GM23338 (cell line): ENCODE results near the gene TMPRSS9. TPM values are rescaled to one million over a fixed set of nuclear protein-coding genes. Genes with fewer than 3 reads are reported as not detected.
A peak's percentile ranks its signal among the peaks of the same experiment; 100 is the strongest.

Source experiments
- ATAC-seq: fragments of 200-7000 bp; cut with Tn5 transposase; 3 replicates; pipeline ENCODE4 v1.9.1; 2020
- DNase-seq: peaks from one replicate; pipeline ENCODE4 v3.0.0-alpha.2; 2015; ENCODE audit warnings: low spot score
- H2AFZ ChIP-seq: fragments of 200-600 bp; sonication (generic); 2 replicates; pipeline ENCODE4 v1.8.0; 2016; ENCODE audit warnings: antibody characterized with exemption, mild to moderate bottlenecking, moderate library complexity
- H3F3A ChIP-seq: fragments of 200-600 bp; sonication (generic); replicated peaks from 2 replicates; pipeline ENCODE4 v1.8.0; 2017; ENCODE audit warnings: antibody characterized with exemption, mixed run types, low read depth
- H3K27ac ChIP-seq: fragments of 200-600 bp; sonication (generic); 2 replicates; pipeline ENCODE4 v1.6.1; 2016; ENCODE audit warnings: low read depth
- H3K27me3 ChIP-seq: fragments of 200-600 bp; sonication (generic); 2 replicates; pipeline ENCODE4 v1.8.0; 2016; ENCODE audit warnings: mild to moderate bottlenecking, mixed run types, moderate library complexity; ENCODE audit not compliant: insufficient read depth
- H3K36me3 ChIP-seq: fragments of 200-600 bp; sonication (generic); 2 replicates; pipeline ENCODE4 v1.8.0; 2016; ENCODE audit warnings: mild to moderate bottlenecking; ENCODE audit not compliant: insufficient read depth
- H3K4me1 ChIP-seq: fragments of 200-600 bp; sonication (generic); 2 replicates; pipeline ENCODE4 v1.8.0; 2016; ENCODE audit warnings: mild to moderate bottlenecking, moderate library complexity; ENCODE audit not compliant: insufficient read depth
- H3K4me2 ChIP-seq: fragments of 200-600 bp; sonication (generic); 2 replicates; pipeline ENCODE4 v1.7.1; 2017; ENCODE audit warnings: mixed run types
- H3K4me3 ChIP-seq: fragments of 200-600 bp; sonication (generic); 2 replicates; pipeline ENCODE4 v1.6.1; 2016; ENCODE audit warnings: mixed run types
- H3K79me2 ChIP-seq: fragments of 200-600 bp; sonication (generic); replicated peaks from 2 replicates; pipeline ENCODE4 v1.8.0; 2017; ENCODE audit warnings: mild to moderate bottlenecking; ENCODE audit not compliant: insufficient read depth
- H3K9me2 ChIP-seq: fragments of 200-600 bp; sonication (generic); 2 replicates; pipeline ENCODE4 v1.8.0; 2017; ENCODE audit not compliant: insufficient read depth
- H4K20me1 ChIP-seq: fragments of 200-600 bp; sonication (generic); replicated peaks from 2 replicates; pipeline ENCODE4 v1.8.0; 2017; ENCODE audit warnings: mild to moderate bottlenecking; ENCODE audit not compliant: insufficient read depth
- H3K27ac Mint-ChIP-seq: 2 replicates; pipeline ENCODE4 v1.8.0; 2020; ENCODE audit warnings: inconsistent platforms, mild to moderate bottlenecking, moderate library complexity, mixed read lengths
- H3K27me3 Mint-ChIP-seq: 3 replicates; pipeline ENCODE4 v1.8.0; 2022; ENCODE audit warnings: low read depth, mild to moderate bottlenecking, moderate library complexity, mixed read lengths, inconsistent platforms; ENCODE audit not compliant: insufficient read depth, poor library complexity
- H3K36me3 Mint-ChIP-seq: 3 replicates; pipeline ENCODE4 v1.8.0; 2021; ENCODE audit warnings: low read depth, mild to moderate bottlenecking, inconsistent platforms, moderate library complexity, mixed read lengths
- H3K4me1 Mint-ChIP-seq: 3 replicates; pipeline ENCODE4 v1.8.0; 2020; ENCODE audit warnings: mild to moderate bottlenecking, inconsistent platforms, mixed read lengths
- H3K4me3 Mint-ChIP-seq: 3 replicates; pipeline ENCODE4 v1.8.0; 2021; ENCODE audit warnings: moderate library complexity, mild to moderate bottlenecking, inconsistent platforms, mixed read lengths
- H3K9me3 Mint-ChIP-seq: 3 replicates; pipeline ENCODE4 v1.8.0; 2020; ENCODE audit warnings: moderate library complexity, mild to moderate bottlenecking, inconsistent platforms, mixed read lengths
- CREB1 ChIP-seq: fragments of 250-450 bp; sonication (Bioruptor Pico); IDR thresholded peaks from 2 replicates; pipeline ENCODE4 v1.5.0; 2020; ENCODE audit warnings: low read depth, mild to moderate bottlenecking, moderate library complexity
- CTCF ChIP-seq, 2 experiments: fragments of 200-600 bp in 1 of 2; sonication (generic) in 1 of 2; conservative IDR thresholded peaks; 2 replicates each; pipeline versions ENCODE4 v1.5.1 to v1.6.1; 2016 to 2017; ENCODE audit warnings: antibody characterized with exemption in 2 of 2, low read depth in 2 of 2, mild to moderate bottlenecking in 2 of 2, moderate library complexity in 1 of 2
- EZH2 ChIP-seq: fragments of 200-600 bp; sonication (generic); IDR thresholded peaks from one replicate; pipeline ENCODE4 v1.8.0; 2017; ENCODE audit warnings: antibody characterized with exemption, mild to moderate bottlenecking, low read depth; ENCODE audit not compliant: unreplicated experiment
- EZH2phosphoT487 ChIP-seq: fragments of 200-600 bp; sonication (generic); IDR thresholded peaks from one replicate; pipeline ENCODE4 v1.8.1; 2018; ENCODE audit warnings: antibody characterized with exemption; ENCODE audit not compliant: unreplicated experiment
- JUNB ChIP-seq: IDR thresholded peaks from one replicate; pipeline ENCODE4 v1.6.1; 2016; ENCODE audit warnings: antibody characterized with exemption; ENCODE audit not compliant: unreplicated experiment
- NANOG ChIP-seq: IDR thresholded peaks from 2 replicates; pipeline ENCODE4 v1.6.1; 2016; ENCODE audit warnings: antibody characterized with exemption, borderline replicate concordance
- POLR2AphosphoS5 ChIP-seq: IDR thresholded peaks from 2 replicates; pipeline ENCODE4 v1.6.1; 2016; ENCODE audit warnings: antibody characterized with exemption, low read depth
- REST ChIP-seq: IDR thresholded peaks from one replicate; pipeline ENCODE4 v1.6.1; 2018; ENCODE audit warnings: antibody characterized with exemption; ENCODE audit not compliant: unreplicated experiment
- STAT1 ChIP-seq: IDR thresholded peaks from one replicate; pipeline ENCODE4 v1.6.1; 2016; ENCODE audit warnings: antibody characterized with exemption; ENCODE audit not compliant: unreplicated experiment
- ZNF114 ChIP-seq: fragments of 250-450 bp; sonication (Bioruptor Pico); IDR thresholded peaks from 2 replicates; pipeline ENCODE4 v1.5.0; 2020; ENCODE audit warnings: mild to moderate bottlenecking, moderate library complexity
- ZNF331 ChIP-seq: fragments of 250-450 bp; sonication (Bioruptor Pico); IDR thresholded peaks from 2 replicates; pipeline ENCODE4 v1.5.0; 2020; ENCODE audit warnings: low read depth, mild to moderate bottlenecking, moderate library complexity
- polyA plus RNA-seq: library from polyadenylated mRNA; unstranded; fragments of >200 nt; fragmentation: Nextera tagmentation; extraction: Ambion mirVana; gene quantifications from 2 replicates; pipeline ENCODE4 v1.2.1, GENCODE V29; 2016
- total RNA-seq: library from RNA; depleted of rRNA; stranded (reverse); fragments of >200 nt; shearing (Covaris generic); gene quantifications from 2 replicates; pipeline ENCODE4 v1.2.3, GENCODE V29; 2014
- TF ChIP-seq, protein P1 (sequence below): IDR thresholded peaks from 2 replicates; pipeline ENCODE4 v1.6.1; 2016; ENCODE audit warnings: antibody characterized with exemption
- TF ChIP-seq, protein P2 (sequence below): fragments of 250-450 bp; sonication (Bioruptor Pico); IDR thresholded peaks from 2 replicates; pipeline ENCODE4 v1.5.0; 2020; ENCODE audit warnings: mild to moderate bottlenecking, moderate library complexity

TMPRSS9 gene
- total and polyA plus RNA-seq, 2 experiments from 2014 or later: 0.05 to 0.28 TPM

DNA sequence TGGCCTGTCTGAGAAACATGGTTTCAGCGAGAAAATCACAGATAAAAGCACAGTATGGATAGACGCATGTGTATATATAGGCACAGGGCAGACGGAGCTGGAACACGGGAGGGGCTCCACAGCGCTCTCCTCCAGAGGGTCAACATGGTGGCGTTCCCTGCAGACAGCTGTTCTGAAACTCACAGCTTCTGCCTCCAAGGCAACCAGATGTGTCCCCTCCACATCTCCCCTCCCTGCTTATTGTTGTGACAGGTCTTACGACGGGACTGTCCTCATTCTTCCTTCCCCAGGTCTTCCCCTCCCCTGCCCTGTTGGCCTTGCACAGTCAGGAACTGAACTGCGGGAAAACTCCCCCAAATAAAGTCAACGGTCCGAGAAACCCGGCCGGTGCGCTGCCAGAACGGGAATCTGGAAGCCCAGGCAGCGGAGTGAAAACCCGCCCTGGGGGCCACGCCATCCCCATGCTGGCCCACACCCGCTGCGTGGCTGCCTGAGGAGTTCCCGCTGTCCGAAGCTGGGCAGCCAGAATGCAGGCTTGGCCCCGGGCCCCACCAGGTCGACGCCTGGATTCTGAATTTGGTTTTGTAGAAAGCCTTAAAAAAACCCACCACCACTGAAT is 70.0 kb downstream of the TMPRSS9 start:
- DNase-seq (no peak), ATAC-seq (no peak)
- Mint-ChIP-seq H3K27me3 (peaks cover 23% of the 10 kb centered on the region), H3K36me3 (peaks cover 42% of the 10 kb centered on the region), H3K9me3 (peaks cover 5% of the 10 kb centered on the region), H3K4me3 (no peak overlapping the region), H3K4me1 (peaks cover 28% of the 10 kb centered on the region), H3K27ac (no peak overlapping the region)
- Histone ChIP-seq H3F3A (peaks cover 29% of the 10 kb centered on the region), H3K36me3 (no peaks in the 10 kb centered on the region; the same call in 1 of the 2 replicates), H3K4me1 (peaks cover 14% of the 10 kb centered on the region), H3K27me3 (no peaks in the 10 kb centered on the region), H3K4me3 (no peak overlapping the region), H4K20me1 (no peaks in the 10 kb centered on the region; the same call in none of the 2 replicates), H3K27ac (peak overlapping the region; percentile 88; the same call in 1 of the 2 replicates), H3K4me2 (no peak overlapping the region), H3K9me2 (no peaks in the 10 kb centered on the region), H3K79me2 (peaks cover 18% of the 10 kb centered on the region), H2AFZ (no peak overlapping the region)
- TF ChIP-seq ZNF331 (CRISPR knock-in tag) (no peak), CTCF (conservative IDR thresholded peaks at IDR 0.05; ENCODE audit: low read depth in 2 of 2) (no peak), ZNF114 (CRISPR knock-in tag) (no peak), NANOG (no peak), REST (no peak), STAT1 (no peak), POLR2AphosphoS5 (no peak), EZH2phosphoT487 (no peak), CREB1 (CRISPR knock-in tag) (no peak), JUNB (no peak), EZH2 (no peak)
- TF ChIP-seq, protein P1, sequence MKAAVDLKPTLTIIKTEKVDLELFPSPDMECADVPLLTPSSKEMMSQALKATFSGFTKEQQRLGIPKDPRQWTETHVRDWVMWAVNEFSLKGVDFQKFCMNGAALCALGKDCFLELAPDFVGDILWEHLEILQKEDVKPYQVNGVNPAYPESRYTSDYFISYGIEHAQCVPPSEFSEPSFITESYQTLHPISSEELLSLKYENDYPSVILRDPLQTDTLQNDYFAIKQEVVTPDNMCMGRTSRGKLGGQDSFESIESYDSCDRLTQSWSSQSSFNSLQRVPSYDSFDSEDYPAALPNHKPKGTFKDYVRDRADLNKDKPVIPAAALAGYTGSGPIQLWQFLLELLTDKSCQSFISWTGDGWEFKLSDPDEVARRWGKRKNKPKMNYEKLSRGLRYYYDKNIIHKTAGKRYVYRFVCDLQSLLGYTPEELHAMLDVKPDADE: no peak
- TF ChIP-seq, protein P2, sequence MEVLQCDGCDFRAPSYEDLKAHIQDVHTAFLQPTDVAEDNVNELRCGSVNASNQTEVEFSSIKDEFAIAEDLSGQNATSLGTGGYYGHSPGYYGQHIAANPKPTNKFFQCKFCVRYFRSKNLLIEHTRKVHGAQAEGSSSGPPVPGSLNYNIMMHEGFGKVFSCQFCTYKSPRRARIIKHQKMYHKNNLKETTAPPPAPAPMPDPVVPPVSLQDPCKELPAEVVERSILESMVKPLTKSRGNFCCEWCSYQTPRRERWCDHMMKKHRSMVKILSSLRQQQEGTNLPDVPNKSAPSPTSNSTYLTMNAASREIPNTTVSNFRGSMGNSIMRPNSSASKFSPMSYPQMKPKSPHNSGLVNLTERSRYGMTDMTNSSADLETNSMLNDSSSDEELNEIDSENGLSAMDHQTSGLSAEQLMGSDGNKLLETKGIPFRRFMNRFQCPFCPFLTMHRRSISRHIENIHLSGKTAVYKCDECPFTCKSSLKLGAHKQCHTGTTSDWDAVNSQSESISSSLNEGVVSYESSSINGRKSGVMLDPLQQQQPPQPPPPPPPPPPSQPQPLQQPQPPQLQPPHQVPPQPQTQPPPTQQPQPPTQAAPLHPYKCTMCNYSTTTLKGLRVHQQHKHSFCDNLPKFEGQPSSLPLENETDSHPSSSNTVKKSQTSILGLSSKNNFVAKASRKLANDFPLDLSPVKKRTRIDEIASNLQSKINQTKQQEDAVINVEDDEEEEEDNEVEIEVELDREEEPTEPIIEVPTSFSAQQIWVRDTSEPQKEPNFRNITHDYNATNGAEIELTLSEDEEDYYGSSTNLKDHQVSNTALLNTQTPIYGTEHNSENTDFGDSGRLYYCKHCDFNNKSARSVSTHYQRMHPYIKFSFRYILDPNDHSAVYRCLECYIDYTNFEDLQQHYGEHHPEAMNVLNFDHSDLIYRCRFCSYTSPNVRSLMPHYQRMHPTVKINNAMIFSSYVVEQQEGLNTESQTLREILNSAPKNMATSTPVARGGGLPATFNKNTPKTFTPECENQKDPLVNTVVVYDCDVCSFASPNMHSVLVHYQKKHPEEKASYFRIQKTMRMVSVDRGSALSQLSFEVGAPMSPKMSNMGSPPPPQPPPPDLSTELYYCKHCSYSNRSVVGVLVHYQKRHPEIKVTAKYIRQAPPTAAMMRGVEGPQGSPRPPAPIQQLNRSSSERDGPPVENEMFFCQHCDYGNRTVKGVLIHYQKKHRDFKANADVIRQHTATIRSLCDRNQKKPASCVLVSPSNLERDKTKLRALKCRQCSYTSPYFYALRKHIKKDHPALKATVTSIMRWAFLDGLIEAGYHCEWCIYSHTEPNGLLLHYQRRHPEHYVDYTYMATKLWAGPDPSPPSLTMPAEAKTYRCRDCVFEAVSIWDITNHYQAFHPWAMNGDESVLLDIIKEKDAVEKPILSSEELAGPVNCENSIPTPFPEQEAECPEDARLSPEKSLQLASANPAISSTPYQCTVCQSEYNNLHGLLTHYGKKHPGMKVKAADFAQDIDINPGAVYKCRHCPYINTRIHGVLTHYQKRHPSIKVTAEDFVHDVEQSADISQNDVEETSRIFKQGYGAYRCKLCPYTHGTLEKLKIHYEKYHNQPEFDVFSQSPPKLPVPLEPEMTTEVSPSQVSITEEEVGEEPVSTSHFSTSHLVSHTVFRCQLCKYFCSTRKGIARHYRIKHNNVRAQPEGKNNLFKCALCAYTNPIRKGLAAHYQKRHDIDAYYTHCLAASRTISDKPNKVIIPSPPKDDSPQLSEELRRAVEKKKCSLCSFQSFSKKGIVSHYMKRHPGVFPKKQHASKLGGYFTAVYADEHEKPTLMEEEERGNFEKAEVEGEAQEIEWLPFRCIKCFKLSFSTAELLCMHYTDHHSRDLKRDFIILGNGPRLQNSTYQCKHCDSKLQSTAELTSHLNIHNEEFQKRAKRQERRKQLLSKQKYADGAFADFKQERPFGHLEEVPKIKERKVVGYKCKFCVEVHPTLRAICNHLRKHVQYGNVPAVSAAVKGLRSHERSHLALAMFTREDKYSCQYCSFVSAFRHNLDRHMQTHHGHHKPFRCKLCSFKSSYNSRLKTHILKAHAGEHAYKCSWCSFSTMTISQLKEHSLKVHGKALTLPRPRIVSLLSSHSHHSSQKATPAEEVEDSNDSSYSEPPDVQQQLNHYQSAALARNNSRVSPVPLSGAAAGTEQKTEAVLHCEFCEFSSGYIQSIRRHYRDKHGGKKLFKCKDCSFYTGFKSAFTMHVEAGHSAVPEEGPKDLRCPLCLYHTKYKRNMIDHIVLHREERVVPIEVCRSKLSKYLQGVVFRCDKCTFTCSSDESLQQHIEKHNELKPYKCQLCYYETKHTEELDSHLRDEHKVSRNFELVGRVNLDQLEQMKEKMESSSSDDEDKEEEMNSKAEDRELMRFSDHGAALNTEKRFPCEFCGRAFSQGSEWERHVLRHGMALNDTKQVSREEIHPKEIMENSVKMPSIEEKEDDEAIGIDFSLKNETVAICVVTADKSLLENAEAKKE (CRISPR knock-in tag): no peak
